SIG-M5 (cell line): ENCODE results near the gene CAMSAP3.
"Not testable (repeated sequence)": the region's sequence is repeated elsewhere in the genome, so short reads cannot be mapped to it uniquely, and the experiment has no call there.

Experiments used
- DNase-seq: peaks from one replicate; lab custom pipeline; 2025; lab: John Stamatoyannopoulos, UW

CAMSAP3 gene

GRCh38 chr19:7595466-7596133 is at the start of gene CAMSAP3:
TSS of gene CAMSAP3 (plus strand) at chr19:7595863. CDS start at chr19:7596003, 140 bp downstream.
- DNase-seq: no peak

DNA sequence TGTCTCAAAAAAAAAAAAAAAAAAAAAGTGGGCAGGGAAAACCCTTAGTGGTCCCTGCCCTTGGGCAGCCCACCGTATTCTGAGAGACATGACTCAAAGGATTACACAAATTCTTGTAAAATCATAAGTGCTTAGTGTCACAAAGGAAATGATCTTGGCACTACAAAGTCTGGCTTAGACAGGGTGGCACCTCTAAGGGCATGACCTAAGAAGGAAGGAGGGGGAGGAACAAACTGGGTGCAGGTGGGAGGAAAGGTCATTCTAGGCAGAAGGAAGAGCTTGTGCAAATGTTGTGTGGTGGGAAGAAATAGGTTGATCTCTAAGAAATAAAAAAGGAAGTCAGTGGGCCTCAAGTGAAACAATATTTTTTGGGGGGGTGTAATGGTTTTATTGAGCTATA is 49.8 kb upstream of the CAMSAP3 start:
- no peak for DNase-seq

- no peak for DNase-seq
Observed at GRCh38 chr19:7547159-7547558, 48.5 kb upstream of the CAMSAP3 start.

DNA sequence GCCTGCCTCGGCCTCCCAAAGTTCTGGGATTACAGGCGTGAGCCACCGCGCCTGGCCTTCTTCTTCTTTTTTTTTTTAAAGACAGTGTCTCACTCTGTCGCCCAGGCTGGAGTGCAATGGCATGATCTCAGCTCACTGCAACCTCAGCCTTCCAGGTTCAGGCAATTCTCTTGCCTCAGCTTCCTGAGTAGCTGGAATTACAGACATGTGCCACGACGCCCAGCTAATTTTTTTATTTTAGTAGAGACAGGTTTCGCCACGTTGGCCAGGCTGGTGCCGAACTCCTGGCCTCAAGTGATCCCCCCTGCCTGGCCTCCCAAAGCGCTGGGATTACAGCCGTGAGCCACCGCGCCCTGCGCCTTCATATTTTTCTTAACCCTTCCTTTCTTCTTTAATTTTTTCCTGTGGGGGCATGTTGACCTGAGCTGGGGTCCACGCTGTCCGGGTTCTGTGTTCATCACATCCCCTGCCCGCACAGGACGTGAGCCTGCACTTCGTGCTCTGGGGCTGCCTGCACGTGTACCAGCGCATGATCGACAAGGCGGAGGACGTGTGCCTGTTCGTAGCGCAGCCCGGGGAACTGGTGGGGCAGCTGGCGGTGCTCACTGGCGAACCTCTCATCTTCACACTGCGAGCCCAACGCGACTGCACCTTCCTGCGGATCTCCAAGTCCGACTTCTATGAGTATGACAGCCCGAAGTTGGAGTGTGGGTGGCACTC is 46.1 kb upstream of the CAMSAP3 start:
- DNase-seq: no peak

GRCh38 chr19:7550169-7550770 is 45.4 kb upstream of the CAMSAP3 start:
- DNase-seq: no peak

- DNase-seq: no peak
Observed at GRCh38 chr19:7550987-7551761, 44.5 kb upstream of the CAMSAP3 start.

GRCh38 chr19:7552781-7553180 is 42.9 kb upstream of the CAMSAP3 start:
- DNase-seq: no peak

- DNase-seq: no peak
Observed at GRCh38 chr19:7554565-7554964, 41.1 kb upstream of the CAMSAP3 start.

- no peak for DNase-seq
Observed at GRCh38 chr19:7554990-7555864, 40.4 kb upstream of the CAMSAP3 start.

DNA sequence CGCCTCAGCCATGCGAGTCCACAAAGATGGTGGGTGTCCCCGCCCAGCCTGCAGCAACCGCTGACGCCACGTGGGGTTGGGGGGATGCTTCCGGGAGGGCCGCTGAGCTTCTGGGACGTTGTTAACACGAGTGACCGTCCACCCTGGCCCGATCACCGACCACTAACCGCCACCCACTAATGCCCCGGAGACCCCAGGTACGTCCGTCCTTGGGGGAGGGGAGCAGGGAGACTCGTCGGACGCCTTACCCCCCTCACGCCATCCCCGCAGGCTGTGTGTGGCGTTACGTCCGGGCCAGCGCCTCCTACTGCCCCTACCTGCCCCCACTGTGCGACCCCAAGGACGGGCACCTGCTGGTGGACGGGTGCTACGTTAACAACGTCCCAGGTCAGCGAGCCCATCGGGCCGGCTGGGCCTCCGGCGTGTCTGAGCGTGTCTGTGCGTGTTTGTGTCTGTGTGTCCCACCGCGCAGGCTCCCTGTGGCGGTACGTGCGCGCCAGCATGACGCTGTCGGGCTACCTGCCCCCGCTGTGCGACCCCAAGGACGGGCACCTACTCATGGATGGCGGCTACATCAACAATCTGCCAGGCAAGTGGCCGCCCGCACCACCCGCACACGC is 38.9 kb upstream of the CAMSAP3 start:
- DNase-seq: no peak

- no peak for DNase-seq
Observed at GRCh38 chr19:7558667-7559066, 37.0 kb upstream of the CAMSAP3 start.

- no peak for DNase-seq
Observed at GRCh38 chr19:7559102-7559501, 36.6 kb upstream of the CAMSAP3 start.

DNA sequence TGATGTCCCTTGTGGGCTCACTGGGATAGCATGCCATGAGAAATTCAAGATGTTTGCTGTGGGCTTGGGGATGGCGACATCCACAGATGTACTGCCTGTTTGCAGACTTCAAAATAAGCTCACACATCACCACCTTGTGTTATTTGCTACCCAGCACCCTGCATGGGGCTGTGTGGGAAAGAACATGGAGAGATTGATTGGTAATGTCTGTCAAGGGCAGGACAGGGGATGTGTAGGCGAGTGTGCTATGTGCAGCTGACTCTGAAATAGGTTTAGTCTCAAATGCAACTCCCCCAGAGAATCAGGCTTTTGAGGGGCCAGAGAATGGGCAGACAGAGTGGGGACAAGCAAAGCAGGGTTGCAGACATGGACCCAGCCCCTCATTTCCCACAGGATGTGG is 35.4 kb upstream of the CAMSAP3 start:
- no peak for DNase-seq

DNA sequence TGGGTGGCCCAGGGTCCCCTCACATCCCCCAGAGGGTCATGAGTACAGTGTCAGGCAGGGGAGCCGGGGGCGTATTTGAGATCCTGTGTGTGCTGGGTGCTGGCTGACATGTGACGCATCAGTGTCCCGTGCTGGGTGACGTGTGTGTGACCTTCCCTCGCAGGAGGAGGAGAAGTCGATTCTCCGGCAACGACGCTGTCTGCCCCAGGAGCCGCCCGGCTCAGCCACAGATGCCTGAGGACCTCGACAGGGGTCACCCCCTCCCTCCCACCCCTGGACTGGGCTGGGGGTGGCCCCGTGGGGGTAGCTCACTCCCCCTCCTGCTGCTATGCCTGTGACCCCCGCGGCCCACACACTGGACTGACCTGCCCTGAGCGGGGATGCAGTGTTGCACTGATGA is 34.3 kb upstream of the CAMSAP3 start:
- no peak for DNase-seq

DNA sequence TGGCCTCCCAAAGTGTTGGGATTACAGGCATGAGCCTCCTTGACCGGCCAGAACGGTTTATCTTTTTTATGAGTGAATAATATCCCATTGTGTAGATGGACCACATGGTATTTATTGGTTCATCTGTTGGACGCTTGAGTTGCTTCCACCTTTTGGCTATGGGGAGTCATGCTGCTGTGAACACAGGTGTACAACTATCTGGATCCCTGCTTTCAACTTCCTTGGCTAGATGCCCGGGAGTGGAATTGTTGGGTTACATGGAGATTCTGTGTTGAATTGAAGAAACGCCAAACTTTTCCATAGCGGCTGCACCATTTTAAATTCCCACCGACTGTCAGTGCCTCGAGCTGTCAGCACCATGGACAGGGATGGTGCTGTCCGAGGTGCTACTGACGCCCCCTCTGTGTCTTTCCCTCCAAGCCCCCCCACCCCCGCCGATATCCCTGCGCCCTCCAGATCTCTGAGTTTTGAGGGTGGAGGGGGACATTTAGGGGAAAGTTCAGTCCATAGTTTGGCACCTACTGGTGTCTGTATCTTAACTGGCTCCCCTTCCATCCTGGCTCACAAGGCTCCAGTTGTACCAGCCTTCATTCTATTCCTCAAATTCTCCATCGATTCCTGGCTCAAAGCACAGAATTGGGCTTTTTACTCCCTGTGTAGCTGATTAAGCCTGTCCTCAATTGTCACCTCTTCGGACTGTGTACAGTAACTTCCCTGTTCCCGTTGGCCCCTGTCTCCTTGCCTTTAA is 32.8 kb upstream of the CAMSAP3 start:
- DNase-seq: no peak

GRCh38 chr19:7564866-7565265 is 30.8 kb upstream of the CAMSAP3 start:
- DNase-seq: no peak

DNA sequence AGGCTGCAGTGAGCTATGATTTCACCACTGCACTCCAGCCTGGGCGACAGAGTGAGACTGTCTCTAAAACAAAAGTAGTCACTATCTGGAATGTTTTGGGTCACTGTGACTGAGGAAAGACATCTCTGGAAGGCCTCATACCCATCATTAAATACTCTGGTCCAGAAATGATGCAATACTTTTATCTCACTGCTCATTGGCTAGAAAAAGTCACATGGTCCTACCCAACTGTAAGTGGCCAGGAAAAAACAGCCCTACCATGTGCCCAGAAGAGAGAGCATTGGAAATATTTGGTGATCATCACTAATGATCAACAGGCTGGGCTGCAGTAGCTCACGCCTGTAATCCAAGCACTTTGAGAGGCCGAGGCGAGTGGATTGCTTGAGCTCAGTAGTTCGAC is 30.3 kb upstream of the CAMSAP3 start:
- DNase-seq: no peak

- DNase-seq: no peak
Observed at GRCh38 chr19:7570761-7571160, 24.9 kb upstream of the CAMSAP3 start.

GRCh38 chr19:7575434-7576040 is 20.1 kb upstream of the CAMSAP3 start:
- DNase-seq: no peak

GRCh38 chr19:7577422-7577821 is 18.2 kb upstream of the CAMSAP3 start:
- not testable (repeated sequence) for DNase-seq
